ENCODE data around the gene SBNO2. TPM values are rescaled to one million over a fixed set of nuclear protein-coding genes. Genes with fewer than 3 reads are reported as not detected.
"Not testable (repeated sequence)": the region's sequence is repeated elsewhere in the genome, so short reads cannot be mapped to it uniquely, and the experiment has no call there.

Gene SBNO2
- total RNA-seq, 1 donor from 2014 or later, result 20.9 TPM

DNA sequence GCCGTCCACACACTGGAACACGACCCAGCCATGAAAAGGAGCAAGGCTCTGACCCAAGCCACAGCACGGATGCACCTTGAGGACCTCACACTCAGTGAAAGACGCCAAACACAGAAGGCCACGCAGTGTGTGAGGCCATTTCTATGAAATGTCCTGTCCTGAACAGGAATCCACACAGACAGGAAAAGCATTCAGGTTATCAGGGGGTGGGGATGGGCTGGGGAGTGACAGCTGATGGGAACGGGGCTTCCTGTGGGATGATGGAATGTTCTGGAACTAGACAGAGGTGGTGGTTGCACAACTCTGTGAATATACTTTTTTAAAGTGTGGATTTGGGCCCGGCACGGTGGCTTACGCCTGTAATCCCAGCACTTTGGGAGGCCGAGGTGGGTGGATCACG lies 39.6 kb downstream of the SBNO2 start:
- no peak for DNase-seq

DNA sequence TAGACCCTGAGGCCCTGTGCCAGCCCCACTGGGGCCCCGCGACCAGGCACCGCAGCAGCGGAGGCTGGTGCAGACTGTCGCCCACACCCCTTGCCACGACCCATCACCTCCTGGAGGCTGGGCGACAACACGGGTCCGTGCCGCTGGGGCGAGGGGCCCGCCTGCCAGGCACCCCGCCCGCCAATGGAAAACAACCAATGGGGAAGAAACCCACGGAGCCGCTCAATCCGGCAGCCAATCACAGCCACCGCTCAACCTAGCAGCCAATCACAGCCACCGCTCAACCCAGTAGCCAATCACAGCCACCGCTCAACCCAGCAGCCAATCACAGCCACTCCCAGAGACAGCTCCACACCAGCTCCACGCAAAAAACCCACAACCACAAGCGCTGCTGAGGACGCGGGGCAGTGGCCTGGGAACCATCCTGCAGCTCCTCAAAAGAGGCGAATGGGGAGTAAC lies 40.6 kb downstream of the SBNO2 start:
- no peak for DNase-seq

DNA sequence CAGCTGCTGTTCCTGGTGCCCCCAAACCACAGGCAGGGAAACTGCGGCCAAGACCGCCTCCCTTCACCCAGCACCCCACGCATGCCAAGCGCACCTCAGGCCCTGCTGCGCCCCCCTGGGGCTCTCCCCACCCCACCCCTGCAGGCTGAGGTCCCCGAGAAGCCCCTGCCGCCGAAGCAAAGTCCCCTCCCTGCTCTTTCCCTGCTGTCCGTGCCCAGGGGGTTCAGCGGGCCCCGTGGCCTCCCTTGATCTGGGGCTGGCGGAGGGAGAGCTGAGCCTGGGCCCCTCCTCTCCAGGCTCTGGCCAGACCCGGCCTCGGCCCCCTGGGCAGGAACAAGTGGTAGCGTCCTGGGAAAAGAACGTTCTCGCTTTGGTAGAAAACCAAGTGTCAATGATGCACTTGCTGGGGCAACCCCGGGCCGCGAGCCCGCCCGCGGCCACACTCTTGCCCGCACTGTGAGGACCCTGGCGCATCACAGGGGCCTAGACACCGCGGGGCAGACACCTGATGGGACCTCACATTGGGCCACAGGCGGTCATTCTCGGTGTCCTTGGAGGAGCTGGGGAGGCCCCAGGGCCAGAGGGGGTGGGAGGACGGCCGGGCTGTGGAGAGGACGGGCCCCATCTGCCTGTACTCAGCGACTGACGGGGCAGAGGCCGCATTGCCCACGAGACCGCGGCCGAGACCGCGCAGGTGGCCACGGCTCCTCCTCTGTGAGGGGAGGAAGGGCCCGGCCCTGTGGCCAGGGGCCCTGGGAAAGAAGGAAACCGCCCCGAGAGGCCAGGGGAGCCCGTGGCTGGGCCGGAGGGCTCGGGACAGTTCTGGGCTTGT lies 41.3 kb downstream of the SBNO2 start:
- DNase-seq, result no peak

- peak; percentile 82 for DNase-seq
These were observed 42.1 kb downstream of the SBNO2 start for GRCh38 chr19:1131718-1132551.

DNA sequence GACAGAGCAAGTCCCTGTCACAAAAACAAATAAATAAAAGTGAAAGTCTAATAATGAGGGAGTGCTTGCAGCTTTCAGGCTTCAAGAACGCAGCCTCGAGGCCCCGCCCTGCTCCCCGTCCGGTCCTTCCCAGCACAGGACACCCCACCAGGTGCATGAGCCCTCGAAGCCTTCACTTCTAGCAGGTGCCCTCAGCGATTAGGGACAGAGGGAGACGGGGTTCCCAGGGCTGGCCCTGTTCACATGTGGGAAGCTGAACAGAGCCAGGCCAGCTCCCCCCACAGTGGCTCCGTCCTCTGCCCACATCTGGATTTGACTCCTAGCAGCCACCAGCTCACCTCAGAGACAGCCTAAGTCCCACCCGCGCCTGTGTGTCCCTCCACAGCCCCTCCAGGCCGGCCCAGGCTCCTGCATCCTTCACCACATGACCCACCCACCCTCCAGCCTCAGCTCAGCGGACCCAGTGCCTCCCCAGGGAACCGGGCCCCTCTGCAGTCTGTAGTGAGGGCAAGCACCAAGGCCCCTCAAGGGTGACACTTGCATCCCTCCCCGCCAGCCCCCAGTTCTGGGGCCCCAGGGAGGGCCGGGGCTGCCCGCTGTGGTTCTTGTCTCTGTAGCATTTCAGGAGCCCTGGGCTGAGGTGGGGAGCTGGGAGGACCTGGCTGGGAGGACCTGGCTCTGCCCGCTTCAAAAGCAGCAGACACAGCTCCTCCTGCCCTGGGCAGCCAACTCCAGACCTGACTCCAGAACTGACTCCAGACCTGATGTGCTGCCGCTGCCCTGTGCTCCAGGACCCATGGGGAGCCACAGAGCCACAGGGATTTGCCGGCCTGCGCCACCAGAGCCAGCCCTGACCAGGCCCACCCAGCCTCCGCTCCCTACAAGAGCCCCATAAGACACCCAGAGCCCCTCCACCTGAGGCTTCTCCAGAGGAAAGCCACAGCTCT lies 43.0 kb downstream of the SBNO2 start:
- DNase-seq, result no peak

DNA sequence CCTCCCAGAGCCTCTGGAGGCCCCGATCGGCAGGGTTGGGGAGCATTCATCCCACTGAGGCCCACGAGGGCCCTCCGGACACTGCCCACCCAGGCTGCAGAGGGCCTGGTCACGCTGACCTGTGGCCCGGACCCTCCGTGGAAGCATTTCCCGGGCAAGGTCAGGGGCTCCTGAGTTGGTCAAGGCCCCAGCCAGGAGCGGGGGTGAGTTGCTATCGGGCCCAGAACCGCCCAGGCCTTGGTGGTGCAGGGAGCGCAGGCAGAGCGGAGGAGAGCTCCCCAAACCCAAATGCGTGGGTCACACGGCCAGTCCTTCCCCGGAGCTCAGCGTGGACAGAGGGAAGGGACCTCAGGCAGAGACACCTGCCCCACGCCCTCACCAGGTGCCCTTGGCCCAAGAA lies 44.5 kb downstream of the SBNO2 start:
- DNase-seq, result no peak

DNA sequence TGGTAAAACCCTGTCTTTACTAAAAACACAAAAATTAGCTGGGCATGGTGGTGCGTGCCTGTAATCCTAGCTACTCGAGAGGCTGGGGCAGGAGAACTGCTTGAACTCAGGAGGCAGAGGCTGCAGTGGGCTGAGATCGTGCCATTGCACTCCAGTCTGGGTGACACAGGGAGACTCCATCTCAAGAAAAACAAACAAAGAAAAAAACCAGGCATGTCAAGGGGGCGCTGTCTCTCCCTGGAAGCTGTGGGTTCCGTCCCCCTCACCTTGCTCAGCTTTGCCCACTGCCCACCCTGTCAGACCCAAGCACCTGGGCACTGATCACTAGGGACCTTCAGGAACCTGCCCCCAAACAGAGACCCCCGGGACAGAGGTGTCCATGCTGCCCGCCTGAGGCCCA lies 45.0 kb downstream of the SBNO2 start:
- not testable (repeated sequence) for DNase-seq

DNA sequence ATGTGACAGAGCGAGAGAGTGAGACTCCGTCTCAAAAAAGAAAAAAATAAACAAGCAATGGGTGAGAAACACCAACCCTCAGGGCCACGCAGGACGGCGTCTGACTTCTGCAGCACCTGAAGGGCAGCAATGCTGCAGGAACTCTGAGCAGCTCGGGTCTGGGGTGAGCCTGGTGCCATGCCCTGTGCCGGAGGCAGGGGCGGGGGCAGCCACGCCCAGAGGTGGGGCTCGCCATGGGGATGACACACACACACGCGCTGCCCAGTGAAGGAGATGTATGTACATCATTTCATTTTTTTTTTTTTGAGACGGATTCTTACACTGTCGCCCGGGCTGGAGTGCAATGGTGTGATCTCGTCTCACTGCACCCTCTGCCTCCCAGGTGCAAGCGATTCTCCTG lies 46.0 kb downstream of the SBNO2 start:
- DNase-seq, result no peak

GRCh38 chr19:1126984-1127760 lies 46.9 kb downstream of the SBNO2 start:
- DNase-seq, result no peak

DNA sequence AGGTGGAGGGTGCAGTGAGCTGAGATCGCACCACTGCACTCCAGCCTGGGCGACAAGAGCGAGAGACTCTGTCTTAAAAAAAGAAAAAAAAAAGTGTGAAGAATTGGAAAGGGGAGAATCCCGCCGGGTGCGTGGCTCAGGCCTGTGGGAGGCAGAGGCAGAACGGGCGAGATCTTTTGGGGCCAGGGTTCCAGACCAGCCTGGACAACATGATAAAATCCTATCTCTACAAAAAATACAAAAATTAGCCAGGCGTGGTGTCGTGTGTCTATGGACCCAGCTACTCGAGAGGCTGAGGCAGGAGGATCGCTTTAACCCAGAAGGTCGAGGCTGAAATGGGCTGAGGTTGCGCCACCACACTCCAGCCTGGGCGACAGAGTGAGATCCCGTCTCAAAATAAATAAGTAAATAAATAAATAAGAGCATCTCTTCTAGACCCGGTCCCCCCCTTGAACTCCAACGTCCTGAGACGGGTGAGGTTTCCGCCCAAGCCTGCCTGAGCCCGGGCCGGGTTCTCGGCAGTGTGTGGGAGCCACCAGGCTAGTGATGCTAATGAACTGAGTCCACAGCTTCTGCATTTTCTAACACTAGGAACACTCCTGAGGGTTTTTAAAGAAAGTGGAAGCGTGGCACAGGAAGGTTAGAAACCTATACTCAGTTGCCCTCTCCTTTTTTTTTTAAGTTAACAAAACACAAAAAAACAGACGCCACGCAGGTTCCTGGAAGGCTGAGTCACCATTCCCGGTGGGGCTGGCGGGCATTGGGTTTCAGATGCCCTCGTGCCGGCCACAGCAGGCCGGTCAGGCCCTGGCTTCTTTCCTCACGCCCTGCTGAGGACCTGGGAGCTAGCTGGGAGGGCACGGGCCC lies 48.2 kb downstream of the SBNO2 start:
- DNase-seq, result no peak

DNA sequence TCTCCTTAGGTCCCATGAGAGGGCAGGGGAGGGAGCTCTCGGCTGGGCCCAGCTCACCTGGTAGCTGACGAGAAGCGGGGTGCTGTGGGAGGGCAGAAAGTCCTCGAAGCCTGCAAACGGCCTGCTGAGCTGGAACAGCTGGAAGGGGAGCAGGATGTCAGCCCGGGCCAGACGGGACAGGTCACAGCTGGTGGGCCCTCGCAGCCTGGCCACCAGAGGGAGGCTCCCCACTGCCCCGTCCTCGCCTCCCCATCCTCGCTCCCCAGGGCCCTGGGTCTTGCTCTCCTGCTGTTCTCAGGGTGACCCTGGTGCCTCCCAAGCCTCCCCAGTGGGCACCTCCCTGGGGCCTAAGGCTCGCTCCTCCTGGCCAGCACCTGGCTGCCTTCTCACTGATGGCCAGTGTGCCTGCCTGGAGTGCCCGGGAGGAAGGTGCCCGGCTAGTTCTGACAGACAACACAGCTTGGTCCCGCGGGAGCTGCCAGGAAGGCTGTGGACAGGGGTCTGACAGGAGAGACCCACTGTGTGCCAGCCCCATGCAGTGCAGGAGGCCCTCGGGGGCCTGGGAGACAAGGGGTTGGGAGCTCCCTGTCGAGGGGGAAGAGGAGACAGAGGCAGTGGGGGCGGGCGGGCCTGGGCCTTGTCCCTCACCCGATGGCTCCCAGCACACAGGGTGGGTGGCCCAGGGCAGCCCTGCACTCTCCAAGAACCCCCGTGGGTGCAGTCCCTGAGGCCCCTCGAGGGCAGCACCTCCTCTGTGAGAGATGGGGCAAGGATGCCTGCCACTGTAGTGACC lies 50.0 kb downstream of the SBNO2 start:
- no peak for DNase-seq

- no peak for DNase-seq
These were observed 50.7 kb downstream of the SBNO2 start for GRCh38 chr19:1123381-1123780.

GRCh38 chr19:1122972-1123363 lies 51.1 kb downstream of the SBNO2 start:
- DNase-seq, result no peak

GRCh38 chr19:1122021-1122971 lies 51.8 kb downstream of the SBNO2 start:
- no peak for DNase-seq

DNA sequence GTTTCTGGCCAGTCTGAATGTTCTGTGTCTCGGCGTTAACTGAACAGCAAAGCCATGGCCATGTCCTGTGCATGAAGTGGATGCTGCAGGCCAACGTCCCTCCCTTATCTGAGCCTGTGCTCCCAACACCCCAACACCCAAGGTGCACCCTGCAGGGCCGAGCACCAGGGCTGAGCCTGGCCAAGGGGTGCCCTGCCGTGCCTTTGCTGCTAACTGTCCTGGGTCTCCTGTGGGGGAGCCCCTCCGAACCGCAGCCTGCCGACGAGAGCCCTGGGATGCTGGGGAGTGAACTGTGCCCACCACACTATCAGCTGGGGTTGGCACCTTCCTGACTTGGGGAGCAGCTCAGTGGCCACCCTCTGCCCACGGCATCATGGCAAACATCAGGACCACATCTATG lies 52.7 kb downstream of the SBNO2 start:
- no peak for DNase-seq

GRCh38 chr19:1119475-1120217 lies 54.4 kb downstream of the SBNO2 start:
- no peak for DNase-seq

GRCh38 chr19:1118999-1119398 lies 55.1 kb downstream of the SBNO2 start:
- DNase-seq, result no peak

GRCh38 chr19:1117654-1118053 lies 56.4 kb downstream of the SBNO2 start:
- DNase-seq, result no peak
